ENCODE measurements around the gene ARHGAP35.
"Not testable (repeated sequence)": the region's sequence is repeated elsewhere in the genome, so short reads cannot be mapped to it uniquely, and the experiment has no call there.

Gene ARHGAP35

GRCh38 chr19:46875657-46876056, 14.9 kb downstream of the ARHGAP35 start:
- H3K4me3 ChIP-seq (ENCODE audit: low read depth, low read length), result no peak overlapping the region
- no peak for TF ChIP-seq CTCF (IDR thresholded peaks at IDR 0.05; ENCODE audit: borderline replicate concordance, insufficient read depth, low read depth, low read length)

GRCh38 chr19:46878613-46879375, 18.0 kb downstream of the ARHGAP35 start:
- no peak overlapping the region for H3K4me3 ChIP-seq (ENCODE audit: low read depth, low read length)
- no peak for TF ChIP-seq CTCF (IDR thresholded peaks at IDR 0.05; ENCODE audit: borderline replicate concordance, insufficient read depth, low read depth, low read length)

GRCh38 chr19:46880431-46880830, 19.6 kb downstream of the ARHGAP35 start:
- H3K4me3 ChIP-seq (ENCODE audit: low read depth, low read length), result no peak overlapping the region
- no peak for TF ChIP-seq CTCF (IDR thresholded peaks at IDR 0.05; ENCODE audit: borderline replicate concordance, insufficient read depth, low read depth, low read length)

- H3K4me3 ChIP-seq (ENCODE audit: low read depth, low read length), result no peak overlapping the region
- no peak for TF ChIP-seq CTCF (IDR thresholded peaks at IDR 0.05; ENCODE audit: borderline replicate concordance, insufficient read depth, low read depth, low read length)
These were observed 20.3 kb downstream of the ARHGAP35 start for GRCh38 chr19:46881092-46881491.

- no peak overlapping the region for H3K4me3 ChIP-seq (ENCODE audit: low read depth, low read length)
- no peak for TF ChIP-seq CTCF (IDR thresholded peaks at IDR 0.05; ENCODE audit: borderline replicate concordance, insufficient read depth, low read depth, low read length)
These were observed 21.2 kb downstream of the ARHGAP35 start for GRCh38 chr19:46882034-46882433.

- H3K4me3 ChIP-seq (ENCODE audit: low read depth, low read length), result not testable (repeated sequence)
These were observed 22.0 kb downstream of the ARHGAP35 start for GRCh38 chr19:46882751-46883150.

GRCh38 chr19:46885411-46885810, 24.6 kb downstream of the ARHGAP35 start:
- no peak for TF ChIP-seq CTCF (IDR thresholded peaks at IDR 0.05; ENCODE audit: borderline replicate concordance, insufficient read depth, low read depth, low read length)
- H3K4me3 ChIP-seq (ENCODE audit: low read depth, low read length), result no peak overlapping the region
